ENCODE results near the gene ASB3. TPM values are rescaled to one million over a fixed set of nuclear protein-coding genes. Genes with fewer than 3 reads are reported as not detected.

ASB3 gene
- total RNA-seq, 1 experiment from 2014 or later, result 12.9 TPM

GRCh38 chr2:53654396-53654795 is 132.4 kb downstream of the ASB3 start:
- DNase-seq (ENCODE audit: low read depth, low spot score) (no peak), ATAC-seq (no peak)
- Histone ChIP-seq H3K27me3 (ENCODE audit: control insufficient read depth, insufficient read depth, low read length) (no peaks in the 10 kb centered on the region), H3K4me3 (ENCODE audit: low read depth in 2 of 2, low read length in 2 of 2) (no peak overlapping the region), H3K36me3 (ENCODE audit: control insufficient read depth, insufficient read depth, low read length) (no peaks in the 10 kb centered on the region), H3K4me1 (ENCODE audit: control insufficient read depth, insufficient read depth, low read length) (no peaks in the 10 kb centered on the region), H3K9me3 (ENCODE audit: control insufficient read depth, insufficient read depth, low read depth, low read length) (no peaks in the 10 kb centered on the region), H3K27ac (ENCODE audit: low read length) (no peak overlapping the region)
- BruUV-seq (replicated peaks), result no TSS peak
- intact Hi-C loops (cut with micrococcal nuclease; ENCODE audit: unreplicated experiment) (no loop called here), in situ Hi-C loops (cut with HindIII; ENCODE audit: low pct_unique_long_range_greater_than_20kb, low sequenced_read_pairs) (no loop called here)
- ChIA-PET CTCF (no interaction called here), POLR2A (no interaction called here)
- no peak for TF ChIP-seq TCF7L2 (IDR thresholded peaks at IDR 0.05; ENCODE audit: low read depth, low read length)
- TF ChIP-seq POLR2AphosphoS5 (IDR thresholded peaks at IDR 0.05; ENCODE audit: low read depth, low read length), result no peak
- TF ChIP-seq CTCF (IDR thresholded peaks at IDR 0.05), result no peak
- no peak for TF ChIP-seq REST (IDR thresholded peaks at IDR 0.05; ENCODE audit: insufficient read depth in 1 of 2, low read depth in 2 of 2, low read length in 1 of 2)
- TF ChIP-seq SIN3A (IDR thresholded peaks at IDR 0.05; ENCODE audit: borderline replicate concordance, insufficient read depth, low read depth, low read length), result no peak

DNA sequence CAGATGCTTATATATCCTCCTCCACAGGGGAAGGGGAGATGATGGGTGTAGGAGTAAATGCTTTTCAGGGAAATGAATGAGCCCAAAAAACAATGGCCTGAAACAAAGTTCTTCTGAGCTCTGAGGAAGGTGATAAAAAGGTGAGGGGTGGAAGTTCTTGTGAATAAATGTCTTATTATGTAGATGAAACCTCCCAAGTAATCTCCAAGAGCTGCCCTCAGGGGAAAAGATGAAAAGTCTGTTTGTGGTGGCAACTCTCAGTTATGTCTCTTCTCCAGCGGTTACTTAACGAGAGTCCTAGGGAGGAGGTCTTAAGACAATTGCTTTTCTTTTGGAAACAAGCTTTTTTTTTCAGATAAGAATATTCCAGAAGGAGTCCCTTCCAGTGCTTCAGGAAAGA is 134.6 kb downstream of the ASB3 start:
- H3K27ac ChIP-seq (ENCODE audit: low read length), result no peak overlapping the region
- TF ChIP-seq POLR2AphosphoS5 (IDR thresholded peaks at IDR 0.05; ENCODE audit: low read depth, low read length) (no peak), REST (IDR thresholded peaks at IDR 0.05; ENCODE audit: insufficient read depth in 1 of 2, low read depth in 2 of 2, low read length in 1 of 2) (no peak), SIN3A (IDR thresholded peaks at IDR 0.05; ENCODE audit: borderline replicate concordance, insufficient read depth, low read depth, low read length) (no peak), TCF7L2 (IDR thresholded peaks at IDR 0.05; ENCODE audit: low read depth, low read length) (no peak), CTCF (IDR thresholded peaks at IDR 0.05) (no peak)
- in situ Hi-C loops (cut with HindIII; ENCODE audit: low pct_unique_long_range_greater_than_20kb, low sequenced_read_pairs) (no loop called here), intact Hi-C loops (cut with micrococcal nuclease; ENCODE audit: unreplicated experiment) (no loop called here)
- no peaks in the 10 kb centered on the region for H3K36me3 ChIP-seq (ENCODE audit: control insufficient read depth, insufficient read depth, low read length)
- no peak overlapping the region for H3K4me3 ChIP-seq (ENCODE audit: low read depth in 2 of 2, low read length in 2 of 2)
- CTCF ChIA-PET, result no interaction called here
- no TSS peak for BruUV-seq (replicated peaks)
- H3K27me3 ChIP-seq (ENCODE audit: control insufficient read depth, insufficient read depth, low read length), result no peaks in the 10 kb centered on the region
- ATAC-seq (no peak), DNase-seq (ENCODE audit: low read depth, low spot score) (no peak)
- H3K4me1 ChIP-seq (ENCODE audit: control insufficient read depth, insufficient read depth, low read length), result no peaks in the 10 kb centered on the region
- POLR2A ChIA-PET, result interaction anchor here (0.6 kb wide), 1 partner anchor 16 kb away, joined by 3 read pairs; no protein-coding TSS in a partner anchor
- H3K9me3 ChIP-seq (ENCODE audit: control insufficient read depth, insufficient read depth, low read depth, low read length), result no peaks in the 10 kb centered on the region

Measured in Panc1 (cell line).